Parathyroid adenoma (tissue), 2 donors: ENCODE measurements around the gene F10.

ENCODE experiments used
- H2AFZ ChIP-seq: fragments of 300-600 bp; sonication (generic); one replicate; pipeline ENCODE4 v1.7.0; 2017; ENCODE audit warnings: antibody characterized with exemption, mild to moderate bottlenecking
- H3K27ac ChIP-seq: fragments of 300-600 bp; sonication (generic); one replicate; pipeline ENCODE4 v1.7.0; 2017
- H3K27me3 ChIP-seq: fragments of 300-600 bp; sonication (generic); one replicate; pipeline ENCODE4 v1.7.0; 2017; ENCODE audit warnings: low read length; ENCODE audit not compliant: control insufficient read depth, insufficient read depth
- H3K36me3 ChIP-seq: fragments of 300-600 bp; sonication (generic); one replicate; pipeline ENCODE4 v1.7.0; 2017; ENCODE audit warnings: low read length; ENCODE audit not compliant: control insufficient read depth, insufficient read depth
- H3K4me1 ChIP-seq: fragments of 300-600 bp; sonication (generic); one replicate; pipeline ENCODE4 v1.7.0; 2017; ENCODE audit warnings: control low read depth
- H3K4me2 ChIP-seq: fragments of 300-600 bp; sonication (generic); one replicate; pipeline ENCODE4 v1.7.0; 2017; ENCODE audit warnings: low read length
- H3K4me3 ChIP-seq: fragments of 300-600 bp; sonication (generic); one replicate; pipeline ENCODE4 v1.7.0; 2017; ENCODE audit warnings: low read depth, low read length
- H3K79me2 ChIP-seq: fragments of 300-600 bp; sonication (generic); one replicate; pipeline ENCODE4 v1.7.0; 2017; ENCODE audit warnings: control low read depth
- H3K9ac ChIP-seq: fragments of 300-600 bp; sonication (generic); one replicate; pipeline ENCODE4 v1.7.0; 2017; ENCODE audit warnings: mild to moderate bottlenecking
- H3K9me3 ChIP-seq: fragments of 300-600 bp; sonication (generic); one replicate; pipeline ENCODE4 v1.7.0; 2017; ENCODE audit warnings: low read length; ENCODE audit not compliant: control insufficient read depth
- CTCF ChIP-seq: fragments of 300-600 bp; sonication (generic); IDR thresholded peaks from one replicate; pipeline ENCODE4 v1.7.0; 2017; ENCODE audit warnings: antibody characterized with exemption, mild to moderate bottlenecking
- donor health status: primary hyperparathyroidism.

Gene F10

GRCh38 chr13:113144255-113144629, 21.6 kb downstream of the F10 start:
- no peak for TF ChIP-seq CTCF
- Histone ChIP-seq H3K4me2 (no peak overlapping the region), H3K9ac (no peak overlapping the region), H2AFZ (no peak overlapping the region), H3K27me3 (no peaks in the 10 kb centered on the region), H3K36me3 (no peaks in the 10 kb centered on the region), H3K79me2 (no peaks in the 10 kb centered on the region), H3K4me1 (no peaks in the 10 kb centered on the region), H3K9me3 (no peaks in the 10 kb centered on the region), H3K4me3 (no peak overlapping the region), H3K27ac (no peak overlapping the region)

- H3K4me1 ChIP-seq, result no peaks in the 10 kb centered on the region
- no peaks in the 10 kb centered on the region for H3K79me2 ChIP-seq
- TF ChIP-seq CTCF, result no peak
- no peak overlapping the region for H3K4me3 ChIP-seq
- H3K9me3 ChIP-seq, result no peaks in the 10 kb centered on the region
- H3K27ac ChIP-seq, result no peak overlapping the region
- H2AFZ ChIP-seq, result no peak overlapping the region
- H3K9ac ChIP-seq, result no peak overlapping the region
- no peaks in the 10 kb centered on the region for H3K36me3 ChIP-seq
- no peaks in the 10 kb centered on the region for H3K27me3 ChIP-seq
- H3K4me2 ChIP-seq, result no peak overlapping the region
Observed at GRCh38 chr13:113145496-113145895, 22.9 kb downstream of the F10 start.

- Histone ChIP-seq H3K4me1 (no peaks in the 10 kb centered on the region), H3K9me3 (no peaks in the 10 kb centered on the region)
- no peak for TF ChIP-seq CTCF
Observed at GRCh38 chr13:113145911-113146598, 23.5 kb downstream of the F10 start.

GRCh38 chr13:113146750-113147149, 24.2 kb downstream of the F10 start:
- Histone ChIP-seq H3K27ac (no peak overlapping the region), H3K36me3 (no peaks in the 10 kb centered on the region), H3K9me3 (no peaks in the 10 kb centered on the region), H3K4me3 (no peak overlapping the region), H3K4me2 (no peak overlapping the region), H3K4me1 (no peaks in the 10 kb centered on the region), H3K27me3 (no peaks in the 10 kb centered on the region), H2AFZ (no peak overlapping the region), H3K9ac (no peak overlapping the region), H3K79me2 (no peaks in the 10 kb centered on the region)
- TF ChIP-seq CTCF, result no peak

More at GRCh38 chr13:113145911-113146598, 23.5 kb downstream of the F10 start:
- no peak overlapping the region for H2AFZ ChIP-seq
- no peak overlapping the region for H3K27ac ChIP-seq
- no peaks in the 10 kb centered on the region for H3K27me3 ChIP-seq
- H3K4me2 ChIP-seq, result no peak overlapping the region
- no peaks in the 10 kb centered on the region for H3K36me3 ChIP-seq
- H3K4me3 ChIP-seq, result no peak overlapping the region
- no peak overlapping the region for H3K9ac ChIP-seq
- no peaks in the 10 kb centered on the region for H3K79me2 ChIP-seq

- no peaks in the 10 kb centered on the region for H3K9me3 ChIP-seq
- no peak for TF ChIP-seq CTCF
Observed at GRCh38 chr13:113147206-113147605, 24.6 kb downstream of the F10 start.

More at GRCh38 chr13:113147206-113147605, 24.6 kb downstream of the F10 start:
- no peak overlapping the region for H3K27ac ChIP-seq
- no peak overlapping the region for H2AFZ ChIP-seq
- H3K36me3 ChIP-seq, result no peaks in the 10 kb centered on the region
- H3K4me2 ChIP-seq, result no peak overlapping the region
- no peak overlapping the region for H3K9ac ChIP-seq
- H3K27me3 ChIP-seq, result no peaks in the 10 kb centered on the region
- no peak overlapping the region for H3K4me3 ChIP-seq
- H3K79me2 ChIP-seq, result no peaks in the 10 kb centered on the region
- peaks cover 2% of the 10 kb centered on the region for H3K4me1 ChIP-seq
